Astrocyte of the cerebellum (primary cell): ENCODE results near the gene MAMDC2.
"Not testable (repeated sequence)": the region's sequence is repeated elsewhere in the genome, so short reads cannot be mapped to it uniquely, and the experiment has no call there.

Source experiments
- DNase-seq: peaks from one replicate; pipeline ENCODE4 v3.0.0-alpha.2; 2011; ENCODE audit warnings: low read depth
- H3K4me3 ChIP-seq: 2 replicates; pipeline ENCODE4 v1.5.1; 2011; ENCODE audit warnings: mild to moderate bottlenecking, low read depth, low read length, moderate library complexity
- in situ Hi-C: cut with HindIII; loops from 2 replicates; pipeline ENCODE4 v1.10.0; 2017; ENCODE audit warnings: low sequenced_read_pairs
- TF ChIP-seq, protein P1 (sequence below): IDR thresholded peaks from 2 replicates; pipeline ENCODE4 v1.5.1; 2012; ENCODE audit warnings: low read length, low read depth, moderate library complexity, mild to moderate bottlenecking; ENCODE audit errors: missing control alignments

MAMDC2 gene

DNA sequence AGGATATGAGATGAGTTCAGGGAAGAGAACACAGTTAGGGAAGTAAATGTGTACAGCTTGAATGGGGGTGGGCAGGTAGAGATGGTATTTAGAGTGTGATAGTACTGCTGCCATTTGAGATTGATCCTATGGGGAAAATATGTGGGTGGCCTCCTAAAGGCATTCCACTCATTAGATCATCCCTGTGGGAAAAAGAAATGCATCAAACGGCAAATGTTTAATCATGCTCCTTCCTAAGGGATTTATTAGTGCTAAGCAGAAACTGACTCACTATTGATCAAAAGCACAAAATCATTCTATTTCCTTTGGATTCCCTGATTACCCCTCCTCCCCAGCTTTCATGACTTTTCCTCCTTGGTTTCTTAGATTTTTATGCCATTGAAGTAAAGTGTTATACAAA, 178.7 kb downstream of the MAMDC2 start:
- in situ Hi-C loops, result no loop called here

DNA sequence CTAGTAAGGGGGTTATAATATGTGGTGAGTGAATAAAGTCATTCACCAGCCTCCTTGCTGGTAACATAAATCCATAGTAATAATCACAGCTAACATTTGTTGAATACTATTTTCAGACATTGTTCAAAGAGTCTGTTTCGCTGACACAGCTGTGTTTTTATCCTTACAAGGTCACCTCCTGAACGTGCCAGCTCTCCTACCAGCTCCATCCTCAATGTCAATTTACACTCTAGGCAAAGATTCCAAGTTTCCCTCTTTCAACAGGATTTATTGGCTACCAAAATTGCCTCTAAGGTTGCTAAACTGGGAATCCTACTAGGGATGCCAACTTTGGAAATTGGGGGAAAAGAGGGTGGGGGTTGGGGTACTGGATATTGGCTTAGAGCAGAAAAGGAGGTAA, 184.5 kb downstream of the MAMDC2 start:
- TF ChIP-seq, protein P1, sequence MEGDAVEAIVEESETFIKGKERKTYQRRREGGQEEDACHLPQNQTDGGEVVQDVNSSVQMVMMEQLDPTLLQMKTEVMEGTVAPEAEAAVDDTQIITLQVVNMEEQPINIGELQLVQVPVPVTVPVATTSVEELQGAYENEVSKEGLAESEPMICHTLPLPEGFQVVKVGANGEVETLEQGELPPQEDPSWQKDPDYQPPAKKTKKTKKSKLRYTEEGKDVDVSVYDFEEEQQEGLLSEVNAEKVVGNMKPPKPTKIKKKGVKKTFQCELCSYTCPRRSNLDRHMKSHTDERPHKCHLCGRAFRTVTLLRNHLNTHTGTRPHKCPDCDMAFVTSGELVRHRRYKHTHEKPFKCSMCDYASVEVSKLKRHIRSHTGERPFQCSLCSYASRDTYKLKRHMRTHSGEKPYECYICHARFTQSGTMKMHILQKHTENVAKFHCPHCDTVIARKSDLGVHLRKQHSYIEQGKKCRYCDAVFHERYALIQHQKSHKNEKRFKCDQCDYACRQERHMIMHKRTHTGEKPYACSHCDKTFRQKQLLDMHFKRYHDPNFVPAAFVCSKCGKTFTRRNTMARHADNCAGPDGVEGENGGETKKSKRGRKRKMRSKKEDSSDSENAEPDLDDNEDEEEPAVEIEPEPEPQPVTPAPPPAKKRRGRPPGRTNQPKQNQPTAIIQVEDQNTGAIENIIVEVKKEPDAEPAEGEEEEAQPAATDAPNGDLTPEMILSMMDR, result no peak
- H3K4me3 ChIP-seq, result no peak overlapping the region
- DNase-seq, result no peak
- in situ Hi-C loops, result no loop called here

More for the DNA sequence above, 178.7 kb downstream of the MAMDC2 start:
- DNase-seq, result no peak
- no peak overlapping the region for H3K4me3 ChIP-seq
- TF ChIP-seq, protein P1, result no peak

DNA sequence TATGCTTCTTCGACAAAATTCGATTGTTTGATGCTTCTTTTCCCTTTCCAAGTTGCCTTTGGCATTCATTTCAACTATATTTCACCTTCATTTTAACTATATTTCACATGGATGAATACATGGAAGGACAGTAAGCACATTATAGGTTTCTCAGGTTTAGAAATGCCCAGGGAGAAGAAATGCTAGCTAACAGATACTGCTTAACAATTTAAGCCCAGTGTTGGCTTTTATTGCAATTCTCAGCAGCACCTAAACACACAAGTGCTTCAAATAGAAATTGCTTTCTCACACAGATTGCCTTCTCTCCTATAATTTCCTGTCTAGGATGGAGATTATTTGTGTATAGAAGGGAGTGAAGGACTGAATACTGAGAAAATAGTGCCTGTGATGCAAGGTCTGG, 185.0 kb downstream of the MAMDC2 start:
- no peak for DNase-seq
- in situ Hi-C loops, result no loop called here
- no peak overlapping the region for H3K4me3 ChIP-seq
- TF ChIP-seq, protein P1, result no peak

DNA sequence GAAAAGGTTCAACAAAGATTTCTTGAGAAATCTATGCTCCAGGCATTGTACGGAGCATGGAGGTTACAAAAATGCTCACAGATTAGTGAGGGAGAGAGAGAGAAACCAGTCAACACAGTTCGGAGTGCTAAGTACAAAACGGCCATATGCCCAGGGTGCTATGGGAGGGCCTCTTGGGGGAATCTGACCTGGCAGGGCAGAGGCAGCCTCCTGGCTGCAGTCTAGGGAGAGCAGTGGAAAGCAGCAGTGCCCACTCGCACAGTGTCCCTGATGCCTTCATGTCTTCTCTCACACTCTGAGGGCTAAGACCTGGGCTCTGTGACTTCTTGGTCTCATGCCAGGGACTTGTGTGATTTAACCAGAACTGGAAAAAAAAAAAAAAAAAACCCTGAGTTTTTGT, 185.4 kb downstream of the MAMDC2 start:
- no peak for DNase-seq
- in situ Hi-C loops, result no loop called here
- no peak overlapping the region for H3K4me3 ChIP-seq
- TF ChIP-seq, protein P1, result no peak

DNA sequence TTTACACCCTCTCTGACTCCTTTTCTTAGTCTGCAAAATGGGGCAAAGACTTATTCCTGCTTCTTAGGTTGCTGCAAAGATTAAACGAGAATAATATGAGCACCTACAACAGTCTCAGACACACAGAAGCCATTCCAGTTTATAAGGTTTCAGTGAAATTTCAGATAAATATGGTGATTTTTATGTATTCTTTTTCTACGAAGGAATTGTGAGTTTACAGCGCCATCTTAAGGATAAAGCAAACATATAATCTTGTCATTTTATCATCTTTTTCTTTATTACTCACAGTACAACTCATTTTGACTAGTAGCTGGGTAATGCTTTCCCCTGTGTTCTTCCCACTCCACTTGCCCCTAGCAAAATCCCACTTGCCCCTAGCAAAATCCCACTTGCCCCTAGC, 185.9 kb downstream of the MAMDC2 start:
- in situ Hi-C loops, result no loop called here

DNA sequence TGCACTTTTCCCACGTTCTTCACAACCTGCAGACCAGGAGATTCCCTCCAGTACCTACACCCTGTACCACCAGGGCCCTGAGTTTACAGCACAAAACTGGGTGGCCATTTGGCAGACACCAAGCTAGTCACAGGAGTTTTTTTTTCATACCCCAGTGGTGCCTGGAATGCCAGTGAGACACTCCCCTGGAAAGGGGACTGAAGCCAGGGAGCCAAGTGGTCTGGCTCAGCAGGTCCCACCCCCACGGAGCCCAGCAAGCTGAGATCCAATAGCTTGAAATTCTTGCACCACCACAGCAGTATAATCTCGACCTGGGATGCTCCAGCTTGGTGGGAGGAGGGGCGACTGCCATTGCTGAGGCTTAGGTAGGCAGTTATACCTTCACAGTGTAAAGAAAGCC, 188.8 kb downstream of the MAMDC2 start:
- no peak overlapping the region for H3K4me3 ChIP-seq
- TF ChIP-seq, protein P1, result no peak
- no peak for DNase-seq
- in situ Hi-C loops, result no loop called here

More for the DNA sequence above, 185.9 kb downstream of the MAMDC2 start:
- no peak overlapping the region for H3K4me3 ChIP-seq
- TF ChIP-seq, protein P1, result no peak
- peak; percentile 11 for DNase-seq

DNA sequence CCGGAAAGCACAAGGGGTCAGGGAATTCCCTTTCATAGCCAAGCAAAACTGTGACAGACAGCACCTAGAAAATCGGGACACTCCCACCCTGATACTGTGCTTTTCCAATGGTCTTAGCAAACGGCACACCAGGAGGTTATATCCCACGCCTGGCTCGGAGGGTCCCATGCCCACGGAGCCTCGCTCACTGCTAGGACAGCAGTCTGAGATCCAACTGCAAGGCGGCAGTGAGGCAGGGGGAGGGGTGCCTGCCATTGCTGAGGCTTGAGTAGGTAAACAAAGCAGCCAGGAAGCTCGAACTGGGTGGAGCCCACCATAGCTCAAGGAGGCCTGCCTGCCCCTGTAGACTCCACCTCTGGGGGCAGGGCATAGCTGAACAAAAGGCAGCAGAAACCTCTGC, 190.6 kb downstream of the MAMDC2 start:
- DNase-seq, H3K4me3 ChIP-seq, in situ Hi-C loops: not testable (repeated sequence)

DNA sequence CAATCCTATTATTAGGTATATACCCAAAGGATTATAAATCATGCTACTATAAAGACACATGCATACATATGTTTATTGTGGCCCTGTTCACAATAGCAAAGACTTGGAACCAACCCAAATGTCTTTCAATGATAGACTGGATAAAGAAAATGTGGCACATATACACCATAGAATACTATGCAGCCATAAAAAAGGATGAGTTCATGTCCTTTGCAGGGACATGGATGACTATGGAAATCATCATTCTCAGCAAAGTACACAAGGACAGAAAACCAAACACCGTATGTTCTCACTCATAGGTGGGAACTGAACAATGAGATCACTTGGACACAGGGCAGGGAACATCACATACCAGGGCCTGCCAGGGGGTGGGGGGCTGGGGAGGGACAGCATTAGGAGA, 202.3 kb downstream of the MAMDC2 start:
- H3K4me3 ChIP-seq, DNase-seq, in situ Hi-C loops: not testable (repeated sequence)
